ENCODE results near the gene RAB8B. TPM values are rescaled to one million over a fixed set of nuclear protein-coding genes. Genes with fewer than 3 reads are reported as not detected.

Gene RAB8B
- total RNA-seq, 4 donors from 2014 or later = 9.1 to 23.6 (median 10.7) TPM

- intact Hi-C loops (cut with DNase I; ENCODE audit: low total_unique reads) = no loop called here
- WGBS, 2 donors = 95 to 97% methylated on average over 2 of the region's 2 CpGs
- TF ChIP-seq CTCF (IDR thresholded peaks at IDR 0.05) (no peak), POLR2A (IDR thresholded peaks at IDR 0.05) (no peak)
- DNase-seq (ENCODE audit: low spot score in 2 of 2) = no peak
- H3K4me3 ChIP-seq (ENCODE audit: low read depth, poor library complexity, severe bottlenecking) = no peak overlapping the region
These were observed 62.9 kb downstream of the RAB8B start for GRCh38 chr15:63252292-63252691.

DNA sequence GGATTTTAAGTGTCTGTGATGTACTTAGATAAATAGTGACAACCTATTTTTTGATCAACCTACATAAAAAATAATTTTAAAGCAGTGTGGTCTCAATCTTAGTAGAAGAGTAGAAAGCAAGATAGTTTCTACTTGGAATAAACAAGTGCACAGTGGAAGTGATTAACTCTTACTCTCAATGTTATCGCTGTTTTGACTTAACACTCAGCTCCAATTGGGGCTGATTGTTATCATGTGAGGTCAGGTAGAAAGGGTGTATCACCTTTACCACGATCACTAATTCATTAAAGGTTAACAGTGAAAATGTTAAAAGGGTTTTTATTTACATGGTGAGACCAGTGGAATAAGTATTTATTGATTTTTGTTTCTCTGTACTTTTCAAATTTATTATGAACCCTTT lies 65.6 kb downstream of the RAB8B start:
- 76 to 85% methylated on average over 2 of the region's 2 CpGs for WGBS, 2 donors
- TF ChIP-seq POLR2A (IDR thresholded peaks at IDR 0.05) (no peak), CTCF (IDR thresholded peaks at IDR 0.05) (no peak)
- intact Hi-C loops (cut with DNase I; ENCODE audit: low total_unique reads) = no loop called here
- no peak for DNase-seq (ENCODE audit: low spot score in 2 of 2)
- no peak overlapping the region for H3K4me3 ChIP-seq (ENCODE audit: low read depth, poor library complexity, severe bottlenecking)

DNA sequence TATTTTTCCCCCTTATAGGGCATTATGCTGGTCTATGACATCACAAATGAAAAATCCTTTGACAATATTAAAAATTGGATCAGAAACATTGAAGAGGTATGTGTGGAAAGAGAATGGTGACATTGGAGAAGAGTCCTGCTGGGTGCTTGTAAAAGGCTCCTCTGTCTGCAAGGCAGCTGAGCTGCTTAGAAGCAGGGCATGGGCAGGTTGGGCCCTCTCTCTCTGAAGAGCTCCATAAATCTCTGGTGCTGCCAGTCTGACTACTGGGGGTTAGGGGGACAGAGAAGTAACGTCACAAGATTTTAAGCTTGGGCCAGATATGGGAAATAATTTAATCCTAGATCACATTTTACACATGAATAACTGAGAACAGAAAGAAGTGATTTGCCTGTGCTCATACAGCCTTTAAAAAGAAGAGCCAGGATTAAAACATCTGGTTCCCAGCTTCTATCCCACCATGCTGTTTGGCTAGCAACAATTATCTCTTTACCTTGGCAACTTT lies 66.1 kb downstream of the RAB8B start:
- no peak overlapping the region for H3K4me3 ChIP-seq (ENCODE audit: low read depth, poor library complexity, severe bottlenecking)
- DNase-seq (ENCODE audit: low spot score in 2 of 2) = no peak
- intact Hi-C loops (cut with DNase I; ENCODE audit: low total_unique reads) = no loop called here
- TF ChIP-seq POLR2A (IDR thresholded peaks at IDR 0.05) (no peak), CTCF (IDR thresholded peaks at IDR 0.05) (no peak)
- WGBS, 2 donors = 59 to 62% methylated on average over 1 of the region's 1 CpG

GRCh38 chr15:63256433-63257274 lies 67.2 kb downstream of the RAB8B start:
- 55% methylated on average over 5 of the region's 5 CpGs for WGBS, 2 donors
- intact Hi-C loops (cut with DNase I; ENCODE audit: low total_unique reads) = no loop called here
- no peak for DNase-seq (ENCODE audit: low spot score in 2 of 2)
- TF ChIP-seq CTCF (IDR thresholded peaks at IDR 0.05) (no peak), POLR2A (IDR thresholded peaks at IDR 0.05) (no peak)
- no peak overlapping the region for H3K4me3 ChIP-seq (ENCODE audit: low read depth, poor library complexity, severe bottlenecking)

- TF ChIP-seq POLR2A (IDR thresholded peaks at IDR 0.05) (no peak), CTCF (IDR thresholded peaks at IDR 0.05) (no peak)
- no peak overlapping the region for H3K4me3 ChIP-seq (ENCODE audit: low read depth, poor library complexity, severe bottlenecking)
- 82 to 88% methylated on average over 2 of the region's 2 CpGs for WGBS, 2 donors
- no peak for DNase-seq (ENCODE audit: low spot score in 2 of 2)
- intact Hi-C loops (cut with DNase I; ENCODE audit: low total_unique reads) = no loop called here
These were observed 69.3 kb downstream of the RAB8B start for GRCh38 chr15:63258658-63259057.

All from lower leg skin (tissue), 4 donors.